B cell (primary cell): ENCODE measurements around the gene GPBP1L1. TPM values are rescaled to one million over a fixed set of nuclear protein-coding genes. Genes with fewer than 3 reads are reported as not detected.

Experiments
- ATAC-seq: fragments of 200-7000 bp; cut with Tn5 transposase; one replicate; pipeline ENCODE4 v1.10.0; 2021; ENCODE audit warnings: low read depth, mild to moderate bottlenecking, moderate number of reproducible peaks, moderate library complexity
- CTCF ChIA-PET: fragments of 350-600 bp; sonication (Branson Sonifier 250); formaldehyde crosslinking; loops from one replicate; lab custom pipeline; 2021; ENCODE audit warnings: antibody characterized with exemption, inconsistent platforms; lab: Charles Lee
- POLR2A ChIA-PET: fragments of 350-600 bp; sonication (Branson Sonifier 250); formaldehyde crosslinking; loops from one replicate; lab custom pipeline; 2021; ENCODE audit warnings: antibody characterized with exemption; lab: Charles Lee
- DNase-seq: peaks from one replicate; pipeline ENCODE4 v3.0.0; 2013
- H2AFZ ChIP-seq: 2 replicates; pipeline ENCODE4 v1.6.1; 2012; ENCODE audit warnings: mild to moderate bottlenecking, low read depth, low read length; ENCODE audit not compliant: insufficient read depth, poor library complexity, severe bottlenecking
- H3K27ac ChIP-seq, 2 donors: 1 replicate in 1 of 2; 2 replicates in 1 of 2; pipeline ENCODE4 v1.5.1; 2012 to 2013; ENCODE audit warnings: low read length in 2 of 2, mild to moderate bottlenecking in 2 of 2, moderate library complexity in 1 of 2
- H3K27me3 ChIP-seq, 4 experiments: fragments of 200-600 bp in 1 of 4; sonication (generic) in 1 of 4; replicated peaks in 1 of 4; 1 replicate in 2 of 4; 2 replicates in 2 of 4; pipeline versions ENCODE4 v1.6.1 to v1.7.0; 2013 to 2016; ENCODE audit warnings: low read length in 3 of 4, mild to moderate bottlenecking in 2 of 4, mixed read lengths in 1 of 4, moderate library complexity in 1 of 4; ENCODE audit not compliant: insufficient read depth in 4 of 4, control insufficient read depth in 3 of 4; ENCODE audit errors: control extremely low read depth in 1 of 4
- H3K36me3 ChIP-seq, 2 experiments: replicated peaks in 1 of 2; 1 replicate in 1 of 2; 2 replicates in 1 of 2; pipeline versions ENCODE4 v1.6.1 to v1.7.1; 2013; ENCODE audit warnings: low read length in 1 of 2; ENCODE audit not compliant: insufficient read depth in 2 of 2, control insufficient read depth in 1 of 2; ENCODE audit errors: control extremely low read depth in 1 of 2, extremely low read depth in 1 of 2
- H3K4me1 ChIP-seq, 2 donors: fragments of 200-600 bp in 1 of 2; sonication (generic) in 1 of 2; 1 replicate in 1 of 2; 2 replicates in 1 of 2; pipeline versions ENCODE4 v1.5.1 to v1.6.1; 2013 to 2017; ENCODE audit warnings: low read length in 2 of 2; ENCODE audit not compliant: control insufficient read depth in 2 of 2, insufficient read depth in 2 of 2
- H3K4me2 ChIP-seq: replicated peaks from 2 replicates; pipeline ENCODE3; 2012; ENCODE audit warnings: mild to moderate bottlenecking, low read depth, low read length; ENCODE audit not compliant: poor library complexity, severe bottlenecking
- H3K4me3 ChIP-seq, 5 experiments: fragments of 200-600 bp in 1 of 5; sonication (generic) in 1 of 5; 1 replicate in 3 of 5; 2 replicates in 2 of 5; pipeline versions ENCODE4 v1.5.1 to v1.7.0; 2011 to 2016; ENCODE audit warnings: low read length in 4 of 5, mild to moderate bottlenecking in 4 of 5, low read depth in 2 of 5, control low read depth in 1 of 5, moderate library complexity in 1 of 5; ENCODE audit not compliant: insufficient read depth in 1 of 5; ENCODE audit errors: control extremely low read depth in 1 of 5, extremely low read depth in 1 of 5
- H3K79me2 ChIP-seq: fragments of 200-600 bp; sonication (generic); one replicate; pipeline ENCODE4 v1.6.0; 2016; ENCODE audit warnings: low read length; ENCODE audit not compliant: control insufficient read depth, insufficient read depth
- H3K9ac ChIP-seq: fragments of 200-600 bp; sonication (generic); 2 replicates; pipeline ENCODE4 v1.6.1; 2017; ENCODE audit warnings: mild to moderate bottlenecking, low read length, moderate library complexity
- H3K9me3 ChIP-seq, 3 donors: one replicate each; pipeline versions ENCODE4 v1.6.1 to v1.7.1; 2013; ENCODE audit warnings: low read length in 2 of 3; ENCODE audit not compliant: control insufficient read depth in 2 of 3, insufficient read depth in 1 of 3; ENCODE audit errors: control extremely low read depth in 1 of 3
- H4K20me1 ChIP-seq: 2 replicates; pipeline ENCODE4 v1.6.0; 2012; ENCODE audit warnings: mild to moderate bottlenecking, low read length; ENCODE audit not compliant: insufficient read depth, control insufficient read depth, poor library complexity, severe bottlenecking
- H3K27ac Mint-ChIP-seq: one replicate; pipeline ENCODE4 v1.8.0; 2021; ENCODE audit warnings: mixed read lengths
- H3K27me3 Mint-ChIP-seq: one replicate; pipeline ENCODE4 v1.8.0; 2021; ENCODE audit warnings: mixed read lengths
- H3K4me1 Mint-ChIP-seq: one replicate; pipeline ENCODE4 v1.8.0; 2021; ENCODE audit warnings: mixed read lengths
- H3K4me3 Mint-ChIP-seq: one replicate; pipeline ENCODE4 v1.8.0; 2021; ENCODE audit warnings: mixed read lengths
- H3K9me3 Mint-ChIP-seq: one replicate; pipeline ENCODE4 v1.8.0; 2022; ENCODE audit warnings: mixed read lengths; ENCODE audit not compliant: insufficient read depth
- EZH2 ChIP-seq: IDR thresholded peaks from 2 replicates; pipeline ENCODE4 v1.6.1; 2012; ENCODE audit warnings: borderline replicate concordance, low read depth, mild to moderate bottlenecking, moderate library complexity, low read length; ENCODE audit not compliant: insufficient read depth, poor library complexity, severe bottlenecking
- WGBS: methylation state at CpG from one replicate; pipeline ENCODE4 v1.1.5; 2013; ENCODE audit warnings: missing lambda C conversion rate; ENCODE audit not compliant: insufficient coverage; 5-methylcytosine and 5-hydroxymethylcytosine counted together
- intact Hi-C: fragments of 100-400 bp; cut with micrococcal nuclease; formaldehyde crosslinking; loops from one replicate; pipeline ENCODE4 v1.10.0; 2022
- polyA plus RNA-seq: library from polyadenylated mRNA; depleted of rRNA; stranded (reverse); fragments of >200 nt; gene quantifications from 2 replicates; pipeline ENCODE4 v1.2.3, GENCODE V29; 2012
- total RNA-seq, 2 donors: library from RNA; stranded (reverse); fragments of 120-200 nt in 1 of 2; gene quantifications; 1 replicate in 1 of 2; 2 replicates in 1 of 2; pipeline versions ENCODE4 v1.2.3 to v1.2.4, GENCODE V29; 2013 to 2022
- TF ChIP-seq, protein P1 (sequence below): fragments of 200-600 bp; IDR thresholded peaks from one replicate; pipeline ENCODE4 v1.8.0; 2022; ENCODE audit warnings: antibody characterized with exemption, mild to moderate bottlenecking

The GPBP1L1 gene
- total and polyA plus RNA-seq, 2 donors (not counting 1 experiment from before 2014, with no cell fraction given): 75.5 to 137 TPM

GRCh38 chr1:45643978-45644377, 42.4 kb downstream of the GPBP1L1 start:
- no peak for TF ChIP-seq EZH2
- TF ChIP-seq, protein P1, sequence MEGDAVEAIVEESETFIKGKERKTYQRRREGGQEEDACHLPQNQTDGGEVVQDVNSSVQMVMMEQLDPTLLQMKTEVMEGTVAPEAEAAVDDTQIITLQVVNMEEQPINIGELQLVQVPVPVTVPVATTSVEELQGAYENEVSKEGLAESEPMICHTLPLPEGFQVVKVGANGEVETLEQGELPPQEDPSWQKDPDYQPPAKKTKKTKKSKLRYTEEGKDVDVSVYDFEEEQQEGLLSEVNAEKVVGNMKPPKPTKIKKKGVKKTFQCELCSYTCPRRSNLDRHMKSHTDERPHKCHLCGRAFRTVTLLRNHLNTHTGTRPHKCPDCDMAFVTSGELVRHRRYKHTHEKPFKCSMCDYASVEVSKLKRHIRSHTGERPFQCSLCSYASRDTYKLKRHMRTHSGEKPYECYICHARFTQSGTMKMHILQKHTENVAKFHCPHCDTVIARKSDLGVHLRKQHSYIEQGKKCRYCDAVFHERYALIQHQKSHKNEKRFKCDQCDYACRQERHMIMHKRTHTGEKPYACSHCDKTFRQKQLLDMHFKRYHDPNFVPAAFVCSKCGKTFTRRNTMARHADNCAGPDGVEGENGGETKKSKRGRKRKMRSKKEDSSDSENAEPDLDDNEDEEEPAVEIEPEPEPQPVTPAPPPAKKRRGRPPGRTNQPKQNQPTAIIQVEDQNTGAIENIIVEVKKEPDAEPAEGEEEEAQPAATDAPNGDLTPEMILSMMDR: no peak
- intact Hi-C loops: no loop called here
- peaks cover 18% of the 10 kb centered on the region for H4K20me1 ChIP-seq
- Mint-ChIP-seq H3K27me3 (no peaks in the 10 kb centered on the region), H3K4me1 (peaks cover 29% of the 10 kb centered on the region), H3K4me3 (no peak overlapping the region), H3K9me3 (no peaks in the 10 kb centered on the region), H3K27ac (no peak overlapping the region)
- H3K36me3 ChIP-seq: peaks cover 3 to 34% of the 10 kb centered on the region in 2 experiments
- no peak overlapping the region for H3K4me3 ChIP-seq
- peaks cover 8 to 11% of the 10 kb centered on the region in 2 donors for H3K4me1 ChIP-seq
- POLR2A ChIA-PET: interaction anchor here (0.6 kb wide), 1 partner anchor 67 kb away, joined by 3 read pairs; no protein-coding TSS in a partner anchor
- no peak overlapping the region for H3K4me2 ChIP-seq
- ATAC-seq (no peak), DNase-seq (no peak)
- H3K9ac ChIP-seq: no peak overlapping the region
- CTCF ChIA-PET: no interaction called here
- peaks cover 25% of the 10 kb centered on the region for H3K79me2 ChIP-seq
- H3K9me3 ChIP-seq: no peaks in the 10 kb centered on the region
- H2AFZ ChIP-seq: no peak overlapping the region
- no peaks in the 10 kb centered on the region for H3K27me3 ChIP-seq
- H3K27ac ChIP-seq: peak overlapping the region in 1 of 2 donors; percentile 14

GRCh38 chr1:45643321-45643720, 43.0 kb downstream of the GPBP1L1 start:
- Histone ChIP-seq H3K4me3 (no peak overlapping the region), H3K4me2 (no peak overlapping the region), H3K27ac (no peak overlapping the region), H2AFZ (no peak overlapping the region), H3K79me2 (peaks cover 23% of the 10 kb centered on the region), H3K9ac (no peak overlapping the region), H3K36me3 (peaks cover 7 to 41% of the 10 kb centered on the region in 2 experiments), H4K20me1 (peaks cover 15% of the 10 kb centered on the region), H3K27me3 (no peaks in the 10 kb centered on the region), H3K4me1 (peaks cover 8 to 11% of the 10 kb centered on the region in 2 donors), H3K9me3 (no peaks in the 10 kb centered on the region)
- no peak for ATAC-seq
- ChIA-PET CTCF (no interaction called here), POLR2A (interaction anchor here (0.6 kb wide), 1 partner anchor 66 kb away, joined by 3 read pairs; no protein-coding TSS in a partner anchor)
- Mint-ChIP-seq H3K4me3 (no peak overlapping the region), H3K27me3 (no peaks in the 10 kb centered on the region), H3K4me1 (peaks cover 28% of the 10 kb centered on the region), H3K9me3 (no peaks in the 10 kb centered on the region), H3K27ac (no peak overlapping the region)
- TF ChIP-seq EZH2: no peak
- TF ChIP-seq, protein P1: no peak
- intact Hi-C loops: no loop called here
- DNase-seq: no peak
- WGBS: no CpG with 5 or more reads among the region's 5 CpGs
